GM21529 (cell line): Measurements from ENCODE around the gene ZNF333.

Experiments
- ATAC-seq: cut with Tn5 transposase; IDR thresholded peaks from one replicate; pipeline ENCODE4 v1.9.1; 2021; ENCODE audit not compliant: unreplicated experiment

ZNF333 gene

DNA sequence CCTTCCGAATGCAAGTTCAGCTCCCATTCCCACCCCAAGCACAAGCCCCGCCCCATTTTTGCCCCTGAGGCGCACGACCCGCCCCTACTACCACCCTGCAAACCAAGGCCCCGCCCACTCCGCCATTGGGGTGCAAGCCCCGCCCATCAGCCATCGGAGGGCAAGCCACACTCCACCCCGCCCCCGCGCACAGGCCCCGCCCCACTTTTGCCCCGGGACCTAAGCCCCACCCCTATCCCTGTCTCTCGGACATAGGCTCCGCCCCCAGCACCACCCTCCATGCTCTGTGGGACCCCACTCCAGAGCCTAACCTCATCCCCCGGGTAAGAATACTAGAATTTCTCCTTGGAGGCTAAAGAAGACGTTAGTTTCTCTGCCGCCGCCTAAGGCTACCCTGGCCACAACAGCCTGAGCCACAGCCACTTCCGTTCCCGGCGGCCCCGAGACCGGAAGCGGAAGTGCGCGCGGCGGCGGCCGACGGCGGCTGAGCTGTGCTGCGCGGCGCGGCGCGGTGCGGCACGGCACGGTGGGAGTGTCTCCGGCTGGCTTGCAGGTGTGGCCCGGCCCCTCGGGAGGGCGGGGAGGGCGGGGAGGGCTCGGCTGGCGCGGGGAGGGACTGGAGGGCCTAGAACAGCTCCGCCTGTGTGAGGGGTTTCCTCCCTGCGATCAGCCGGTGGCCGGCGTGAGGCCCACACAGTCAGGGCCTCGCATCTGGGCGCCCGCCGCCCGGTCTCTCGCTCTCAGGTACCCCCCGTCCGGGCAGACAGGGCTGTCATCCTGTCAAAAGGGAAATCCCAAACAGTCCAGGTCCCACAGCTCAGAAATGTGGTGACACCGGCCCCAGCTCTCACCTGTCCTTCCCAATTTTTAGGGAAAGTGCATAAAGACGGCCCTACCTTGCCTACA, at the start of gene ZNF333:
TSS of gene ZNF333 (plus strand) at position 451 of the 906 bp plus-strand sequence. CDS start 3,444 bp downstream, outside the sequence.
- peak; percentile 91 for ATAC-seq

DNA sequence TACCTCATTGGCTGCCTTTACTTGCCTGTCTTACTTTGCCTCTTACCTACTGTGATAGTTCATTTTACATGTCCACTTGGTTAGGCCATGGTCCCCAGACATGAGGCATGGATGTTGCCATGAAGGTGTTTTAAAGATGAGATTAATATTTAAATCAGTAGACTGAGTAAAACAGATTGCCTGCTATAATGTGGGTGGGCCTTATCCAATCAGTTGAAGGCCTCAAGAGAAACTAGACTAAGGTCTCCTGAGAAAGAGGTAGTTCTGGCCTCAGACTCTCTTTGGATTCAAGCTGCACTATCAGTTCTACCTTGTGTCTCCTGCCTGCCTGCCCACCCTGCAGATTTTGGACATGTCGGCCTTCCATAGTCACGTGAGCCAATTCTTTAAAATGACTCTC, 41.3 kb upstream of the ZNF333 start:
- no peak for ATAC-seq

DNA sequence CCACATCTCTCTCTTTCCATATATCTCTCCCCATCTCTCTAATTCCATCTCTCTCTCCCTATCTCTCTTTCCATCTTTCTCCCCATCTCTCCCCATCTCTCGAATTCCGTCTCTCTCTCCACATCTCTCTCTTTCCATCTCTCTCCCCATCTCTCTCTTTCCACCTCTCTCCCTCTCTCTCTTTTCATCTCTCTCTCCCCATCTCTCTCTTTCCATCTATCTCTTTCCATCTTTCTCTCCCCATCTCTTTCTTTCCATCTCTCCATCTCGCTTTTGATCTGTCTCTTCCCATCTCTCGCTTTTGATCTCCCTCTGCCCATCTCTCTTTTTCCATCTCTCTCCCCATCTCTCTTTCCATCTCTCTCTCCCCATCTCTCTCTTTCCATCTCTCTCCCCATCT, 40.8 kb upstream of the ZNF333 start:
- no peak for ATAC-seq

DNA sequence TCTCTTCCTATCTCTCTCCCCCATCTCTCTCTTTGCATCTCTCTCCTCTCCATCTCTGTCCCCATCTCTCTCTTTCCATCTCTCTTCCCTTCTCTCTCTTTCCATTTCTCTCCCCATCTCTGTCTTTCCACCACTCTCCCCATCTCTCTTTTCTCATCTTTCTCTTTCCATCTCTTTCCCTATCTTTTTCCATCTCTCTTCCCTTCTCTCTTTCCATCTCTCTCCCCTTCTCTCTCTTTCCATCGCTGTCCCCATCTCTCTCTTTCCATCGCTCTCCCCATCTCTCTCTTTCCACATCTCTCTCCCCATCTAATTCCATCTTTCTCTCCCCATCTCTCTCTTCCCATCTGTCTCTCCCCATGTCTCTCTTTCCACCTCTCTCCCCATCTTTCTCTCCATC, 39.7 kb upstream of the ZNF333 start:
- ATAC-seq = no peak

DNA sequence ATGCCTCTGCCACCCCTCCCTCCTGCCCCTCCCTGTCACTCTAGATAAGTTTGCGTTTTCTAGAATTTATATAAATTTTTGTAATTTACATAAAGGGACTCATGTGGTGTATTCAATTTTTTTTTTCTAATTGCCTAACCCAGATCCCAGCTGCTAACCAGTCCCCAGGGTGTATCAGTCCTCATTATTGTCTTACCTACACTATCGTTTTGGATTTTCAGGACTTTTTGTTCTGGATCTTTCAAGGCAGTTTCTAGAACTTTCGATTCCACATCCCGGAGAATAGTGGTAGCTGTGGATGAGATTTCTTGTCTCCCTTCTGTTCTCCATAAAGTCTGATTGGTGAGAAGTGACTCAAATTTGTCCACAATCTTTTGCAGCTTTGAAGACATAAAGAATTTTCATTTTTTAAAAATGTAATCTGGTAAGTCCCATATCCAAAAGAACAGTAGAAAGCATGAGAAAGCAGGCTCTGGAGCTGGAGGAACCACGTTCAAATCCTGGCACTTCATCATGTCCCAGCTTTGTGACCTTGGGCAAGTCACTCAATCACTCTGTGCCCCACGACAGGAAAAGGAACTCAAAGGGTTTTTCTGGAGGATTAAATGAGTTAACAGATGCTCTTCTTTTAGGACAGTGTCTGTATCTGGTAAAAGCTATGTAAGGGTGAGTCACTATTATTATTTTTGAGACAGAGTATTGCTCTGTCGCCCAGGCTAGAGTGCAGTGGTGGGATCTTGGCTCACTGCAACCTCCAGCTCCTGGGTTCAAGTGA, 34.9 kb upstream of the ZNF333 start:
- no peak for ATAC-seq

DNA sequence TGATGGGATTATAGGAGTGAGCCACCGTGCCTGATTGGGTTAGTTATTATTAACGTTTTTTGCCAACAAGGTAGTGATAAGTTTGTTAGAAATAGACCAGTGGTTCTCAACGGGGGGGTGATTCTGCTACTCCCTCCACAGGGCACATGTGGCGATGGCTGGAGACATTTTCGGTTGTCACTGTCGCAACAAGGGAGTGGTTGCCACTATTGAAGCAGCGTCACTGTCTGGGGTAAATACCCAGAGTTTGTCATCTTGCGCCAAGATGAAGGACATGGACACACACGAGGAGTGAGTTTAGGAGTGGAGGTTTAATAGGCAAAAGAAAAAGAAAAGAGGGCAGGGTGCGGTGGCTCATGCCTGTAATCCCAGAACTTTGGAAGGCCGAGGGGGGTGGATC, 34.1 kb upstream of the ZNF333 start:
- ATAC-seq = no peak

DNA sequence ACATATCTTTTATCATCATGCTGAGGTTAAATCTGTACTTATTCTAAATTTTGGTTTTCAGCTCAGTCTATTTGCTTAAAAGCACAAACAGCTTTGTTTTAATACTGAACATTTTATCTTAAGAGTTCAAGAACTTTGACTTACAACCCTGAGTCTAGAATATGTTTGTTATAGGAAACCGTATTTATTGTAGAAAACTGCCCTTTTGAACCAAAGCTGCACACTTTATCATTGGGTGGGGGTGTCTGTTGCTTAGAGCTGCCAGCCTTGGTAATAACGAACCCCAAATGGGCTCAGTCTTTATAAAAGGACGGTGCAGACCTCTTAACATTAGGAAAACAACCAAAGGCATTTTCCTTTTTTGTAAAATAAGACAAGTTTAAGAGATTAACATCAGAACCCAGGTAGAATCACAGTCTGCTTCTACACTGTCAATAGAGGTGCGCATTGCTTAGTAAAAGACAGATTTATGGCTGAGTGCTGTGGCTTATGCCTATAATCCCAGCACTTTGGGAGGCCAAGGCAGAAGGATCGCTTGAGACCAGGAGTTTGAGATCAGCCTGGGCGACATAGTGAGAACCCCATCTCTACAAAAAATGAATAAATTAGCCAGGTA, 29.9 kb upstream of the ZNF333 start:
- ATAC-seq = no peak

DNA sequence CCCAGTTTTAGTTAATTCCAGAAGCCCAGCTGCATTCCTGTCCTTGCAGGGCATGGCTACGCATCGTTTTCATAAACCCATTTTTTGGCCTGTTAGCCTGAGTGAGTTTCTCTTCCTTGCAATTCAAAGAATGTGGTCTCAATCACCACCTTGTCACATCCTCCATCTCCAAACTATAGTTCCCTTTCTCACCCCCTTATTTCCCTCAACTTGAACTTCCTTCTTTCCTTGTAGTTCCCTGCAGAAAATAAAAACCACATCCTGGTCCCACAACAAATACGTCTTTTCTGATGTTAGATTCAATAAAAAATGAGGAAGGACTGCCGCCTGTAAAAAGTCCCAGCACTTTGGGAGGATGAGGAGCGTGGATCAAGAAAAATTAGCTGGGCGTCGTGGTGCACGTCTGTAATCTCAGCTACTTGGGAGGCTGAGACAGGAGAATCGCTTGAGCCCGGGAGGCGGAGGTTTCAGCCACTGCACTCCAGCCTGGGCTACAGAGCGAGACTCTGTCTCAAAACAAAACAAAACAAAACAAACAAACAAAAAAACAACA, 28.4 kb upstream of the ZNF333 start:
- ATAC-seq = no peak

DNA sequence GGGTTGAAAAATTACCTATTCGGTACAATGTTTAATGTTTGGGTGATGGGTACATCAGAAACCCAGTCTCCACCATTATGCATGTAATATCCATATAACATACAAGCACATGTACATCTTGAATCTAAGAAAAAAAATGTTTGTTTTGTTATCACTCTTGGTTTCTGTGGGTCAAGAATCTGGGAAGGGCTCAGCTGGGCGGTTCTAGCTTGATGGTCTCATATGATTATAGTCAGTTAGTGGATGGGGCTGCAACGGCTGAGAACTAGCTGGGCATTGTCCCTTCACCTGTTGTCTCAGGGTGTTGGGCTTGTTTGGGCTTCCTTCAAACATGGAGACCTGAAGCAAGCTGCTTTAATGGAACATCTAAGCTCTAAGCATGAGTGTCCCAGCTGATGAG, 19.9 kb upstream of the ZNF333 start:
- ATAC-seq = no peak

DNA sequence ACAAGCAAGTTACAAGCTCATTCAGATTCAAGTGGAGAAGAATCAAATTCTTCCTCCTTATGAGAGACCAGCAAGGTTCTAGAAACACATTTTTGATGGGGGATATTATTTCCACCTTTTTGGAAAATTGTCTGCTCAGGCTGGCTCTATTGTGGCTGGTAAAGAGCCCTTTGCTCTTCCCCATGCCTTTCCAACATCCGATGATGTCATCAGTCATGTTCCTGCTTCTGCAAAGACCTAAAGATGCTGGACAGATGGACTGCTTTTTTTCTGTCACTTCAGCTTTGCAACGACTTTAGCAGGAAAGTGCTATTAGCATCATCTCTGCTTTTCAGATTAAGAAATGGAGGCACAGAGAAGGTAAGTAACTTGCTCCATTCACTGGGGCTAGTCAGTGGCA, 19.4 kb upstream of the ZNF333 start:
- no peak for ATAC-seq

DNA sequence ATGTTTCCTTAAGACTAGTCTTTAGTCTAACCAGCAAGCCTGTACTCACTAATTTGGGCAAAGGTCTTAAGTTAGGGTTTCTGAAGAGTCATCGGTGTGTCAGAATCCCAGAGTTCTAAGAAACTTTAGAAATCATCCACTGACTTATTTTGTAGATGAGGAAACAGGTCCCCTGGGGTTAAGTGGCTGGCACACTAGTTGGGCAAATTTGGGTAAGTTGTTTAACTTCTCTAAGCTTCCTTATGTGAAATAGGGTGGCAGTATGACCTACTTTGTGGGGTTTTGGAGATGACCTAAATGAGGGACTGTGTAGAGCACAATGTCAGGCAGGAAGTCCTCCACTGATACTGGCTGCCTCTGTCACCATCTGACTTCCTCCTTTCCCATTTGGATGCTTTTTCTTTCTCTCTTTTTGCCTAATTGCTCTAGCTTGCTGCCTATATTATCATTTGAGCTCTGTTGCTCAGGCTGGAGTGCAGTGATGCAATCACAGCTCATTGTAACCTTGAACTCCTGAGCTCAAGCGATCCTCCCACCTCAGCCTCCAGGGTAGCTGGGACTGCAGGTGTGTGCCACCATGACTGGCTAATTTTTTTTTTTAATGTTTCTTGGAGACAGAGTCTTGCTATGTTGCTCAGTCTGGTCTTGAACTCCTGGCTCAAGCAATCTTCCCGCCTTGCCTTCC, 17.5 kb upstream of the ZNF333 start:
- no peak for ATAC-seq

DNA sequence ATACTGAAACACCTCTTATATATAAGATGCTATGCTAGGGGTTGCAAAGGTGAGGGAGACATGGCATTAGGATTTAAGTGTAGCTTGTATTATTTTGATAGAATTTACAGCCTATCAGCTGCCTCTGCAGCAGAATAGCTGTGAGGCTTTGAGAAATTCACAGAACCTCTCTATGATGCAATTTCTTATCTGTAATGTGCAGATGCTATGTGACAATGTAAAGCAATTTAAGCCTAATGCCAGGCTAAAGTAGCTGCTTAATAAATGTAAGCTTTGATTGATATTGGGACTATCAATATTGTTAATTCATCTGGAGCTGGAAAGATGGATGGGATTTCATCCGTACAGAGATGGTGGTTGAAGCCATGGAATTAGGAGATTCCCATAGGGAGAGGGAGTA, 16.8 kb upstream of the ZNF333 start:
- ATAC-seq = no peak

DNA sequence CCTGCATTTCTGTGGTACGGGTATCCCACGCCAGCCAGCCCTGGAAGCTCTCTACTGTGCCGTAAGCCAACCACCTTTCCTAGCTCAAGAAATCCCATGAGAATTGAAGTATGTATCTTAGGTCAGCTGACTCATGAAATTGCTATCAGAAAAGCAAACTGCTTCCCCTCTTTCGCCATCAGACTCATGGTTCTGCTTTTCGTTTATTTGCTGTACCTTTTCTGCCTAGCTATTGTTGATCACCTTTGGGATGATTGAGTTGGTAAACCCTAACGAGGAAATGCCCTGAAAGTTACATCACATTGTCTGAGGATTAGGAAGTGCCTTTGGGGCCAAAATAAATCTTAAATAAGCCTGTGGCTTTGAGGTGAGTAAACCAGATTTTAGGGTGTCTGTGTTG, 15.1 kb upstream of the ZNF333 start, which contains the start of gene ADGRE3:
TSS of gene ADGRE3 (minus strand) at position 81 of the 400 bp plus-strand sequence. CDS start at position 7, 74 bp downstream.
- ATAC-seq = no peak

DNA sequence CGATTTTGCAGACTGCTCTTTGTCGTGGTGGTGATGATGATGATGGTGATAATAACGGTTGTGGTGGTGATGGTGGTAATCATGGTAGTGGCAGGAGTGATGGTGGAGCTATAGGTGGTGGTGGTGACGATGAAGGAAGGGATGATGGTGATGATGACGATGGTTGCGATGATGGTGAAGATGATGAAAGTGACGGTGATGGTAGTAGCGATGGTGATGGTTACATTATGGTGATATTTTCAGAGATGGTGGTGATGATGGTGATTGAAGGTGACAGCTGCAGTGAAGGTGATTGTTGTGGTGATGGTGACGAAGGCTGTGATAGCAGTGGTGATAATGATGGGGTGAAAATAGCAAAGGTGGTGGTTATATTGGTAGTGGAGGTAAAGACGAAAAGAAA, 13.1 kb upstream of the ZNF333 start:
- no peak for ATAC-seq

DNA sequence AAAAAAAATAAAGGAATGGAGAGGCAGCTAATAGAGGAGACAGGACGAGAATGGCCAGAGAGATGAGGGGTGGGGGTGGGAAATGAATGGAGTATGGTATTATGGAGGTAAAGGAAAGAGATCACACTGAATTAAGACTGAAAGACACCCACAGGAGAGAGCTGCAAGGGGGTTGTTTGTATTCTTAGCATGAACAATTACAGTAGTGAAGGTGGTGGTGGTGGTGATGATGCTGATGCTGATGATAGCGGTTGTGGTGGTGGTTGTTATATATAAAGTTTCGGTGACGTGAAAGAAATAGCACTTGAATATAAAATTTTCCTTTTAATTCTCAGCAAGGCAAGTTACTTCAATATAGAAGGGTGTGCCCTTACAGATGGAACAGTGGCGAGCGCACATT, 12.4 kb upstream of the ZNF333 start:
- ATAC-seq = no peak

DNA sequence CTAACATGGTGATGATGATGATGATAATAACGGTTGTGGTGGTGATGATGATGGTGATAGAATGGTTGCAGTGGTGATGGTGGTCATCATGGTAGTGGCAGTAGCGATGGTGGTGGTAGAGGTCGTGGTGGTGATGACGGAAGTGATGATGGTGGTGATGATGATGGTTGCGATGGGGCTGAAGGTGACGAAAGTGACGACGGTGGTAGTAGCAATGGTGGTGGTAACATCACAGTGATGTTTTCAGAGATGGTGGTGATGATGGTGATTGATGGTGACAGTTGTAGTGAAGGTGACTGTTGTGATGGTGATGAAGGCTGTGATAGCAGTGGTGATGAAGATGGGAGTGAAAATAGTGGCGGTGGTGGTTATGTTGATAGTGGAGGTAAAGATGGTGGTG, 11.6 kb upstream of the ZNF333 start:
- ATAC-seq = no peak

DNA sequence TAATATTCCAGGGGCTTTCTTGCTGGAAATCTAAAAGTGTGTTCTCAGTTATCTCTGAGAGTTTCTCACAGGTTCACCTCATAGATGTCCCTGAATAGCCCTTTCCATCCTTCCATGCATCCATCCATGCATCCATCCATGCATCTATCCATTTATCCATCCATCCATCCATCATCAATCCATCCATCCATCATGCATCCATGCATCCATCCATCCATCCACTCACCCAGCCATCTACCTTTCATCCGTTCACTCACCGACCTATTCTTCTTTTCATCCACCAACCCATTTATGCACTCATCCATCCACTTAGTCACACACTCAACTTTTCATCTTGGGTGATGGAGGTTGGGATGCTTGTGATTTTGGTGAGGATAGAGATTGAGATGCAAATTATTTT, 7.8 kb upstream of the ZNF333 start:
- ATAC-seq = no peak

DNA sequence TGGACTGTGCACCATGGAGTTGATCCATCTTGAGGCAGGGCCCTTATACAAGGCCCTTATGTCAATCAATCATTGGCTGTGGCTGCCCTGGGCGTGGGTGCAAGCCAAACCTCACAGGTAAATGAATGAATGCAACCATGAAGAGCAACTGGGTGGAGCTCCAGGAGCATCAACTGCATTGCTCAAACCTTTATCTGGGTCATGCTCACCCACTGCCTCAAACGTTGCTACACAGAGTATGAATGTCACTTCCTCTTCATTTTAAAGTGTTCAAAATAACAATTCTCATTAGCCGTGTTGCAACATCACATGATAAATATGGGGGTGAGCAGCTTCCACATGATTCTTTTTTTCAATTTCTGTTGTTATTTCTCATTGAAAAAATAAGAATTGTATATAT, 6.4 kb upstream of the ZNF333 start:
- no peak for ATAC-seq

DNA sequence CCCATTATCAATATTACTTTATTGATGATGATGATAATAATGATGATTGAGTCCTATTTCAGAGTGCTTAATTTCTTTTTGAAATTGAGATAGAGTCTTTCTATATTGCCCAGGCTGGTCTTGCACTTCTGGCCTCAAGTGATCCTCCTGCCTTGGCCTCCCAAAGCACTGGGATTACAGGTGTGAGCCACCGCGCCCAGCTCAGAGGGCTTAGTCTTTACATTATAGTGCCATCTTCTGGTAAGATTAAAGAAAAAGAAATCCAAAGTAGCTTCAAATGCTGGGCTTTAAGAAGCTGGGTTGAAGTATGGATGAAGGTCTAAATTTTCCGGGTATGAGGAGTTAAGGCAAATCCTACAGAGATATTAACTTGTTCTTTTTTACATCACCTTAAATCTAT, 3.4 kb upstream of the ZNF333 start:
- no peak for ATAC-seq

DNA sequence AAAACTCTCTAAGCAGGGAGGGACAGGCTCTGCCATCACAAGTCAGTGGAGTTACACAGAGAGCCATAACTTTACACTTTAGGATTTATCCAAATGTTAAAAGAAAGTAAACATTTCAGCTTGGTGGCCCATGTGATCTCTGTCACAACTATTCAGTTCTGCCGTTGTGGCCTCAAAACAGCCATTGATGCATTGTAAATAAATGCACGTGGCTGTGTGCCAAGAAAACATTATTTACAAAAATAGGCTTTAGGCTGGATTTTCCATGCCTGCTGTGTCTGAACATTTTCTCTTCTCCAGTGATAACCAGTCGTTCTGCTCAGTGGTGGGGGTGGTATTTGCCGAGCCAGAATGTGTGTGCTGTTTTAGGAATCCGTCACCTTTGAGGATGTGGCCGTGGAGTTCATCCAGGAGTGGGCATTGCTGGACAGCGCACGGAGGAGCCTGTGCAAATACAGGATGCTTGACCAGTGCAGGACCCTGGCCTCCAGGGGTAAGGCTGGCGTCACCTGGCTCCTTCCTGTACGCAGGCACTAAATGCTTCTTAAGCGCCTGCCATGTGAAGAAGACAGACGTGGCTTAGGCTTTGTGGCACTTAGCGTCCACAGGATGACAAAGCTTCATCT, 4.9 kb downstream of the ZNF333 start:
- no peak for ATAC-seq
